Activated naive CD4-positive, alpha-beta T cell treated with anti-CD3 and anti-CD28 coated beads, Interleukin-2, amount 50 U/mL, for 24 hours (primary cell): ENCODE results near the gene AGTPBP1.

Source experiments
- H3K27ac Mint-ChIP-seq: one replicate; pipeline ENCODE4 v1.8.0; 2021; ENCODE audit warnings: mild to moderate bottlenecking, mixed read lengths
- H3K27me3 Mint-ChIP-seq: one replicate; pipeline ENCODE4 v1.8.0; 2021; ENCODE audit warnings: mixed read lengths
- H3K36me3 Mint-ChIP-seq: one replicate; pipeline ENCODE4 v1.8.0; 2021; ENCODE audit warnings: mixed read lengths
- H3K4me1 Mint-ChIP-seq: one replicate; pipeline ENCODE4 v1.8.0; 2021; ENCODE audit warnings: mixed read lengths
- H3K4me3 Mint-ChIP-seq: one replicate; pipeline ENCODE4 v1.8.0; 2021; ENCODE audit warnings: mild to moderate bottlenecking, mixed read lengths
- H3K9me3 Mint-ChIP-seq: one replicate; pipeline ENCODE4 v1.8.0; 2021; ENCODE audit warnings: mixed read lengths

Gene AGTPBP1

GRCh38 chr9:85688361-85688760, 53.4 kb downstream of the AGTPBP1 start:
- Mint-ChIP-seq H3K4me3 (no peak overlapping the region), H3K27ac (no peak overlapping the region), H3K4me1 (peaks cover 29% of the 10 kb centered on the region), H3K36me3 (peaks cover 40% of the 10 kb centered on the region), H3K9me3 (no peaks in the 10 kb centered on the region), H3K27me3 (no peaks in the 10 kb centered on the region)

- Mint-ChIP-seq H3K27ac (no peak overlapping the region), H3K9me3 (no peaks in the 10 kb centered on the region), H3K27me3 (no peaks in the 10 kb centered on the region), H3K36me3 (peaks cover 34% of the 10 kb centered on the region), H3K4me1 (peaks cover 29% of the 10 kb centered on the region), H3K4me3 (no peak overlapping the region)
Measured at GRCh38 chr9:85685081-85685480, 56.7 kb downstream of the AGTPBP1 start.

- H3K36me3 Mint-ChIP-seq = peaks cover 20% of the 10 kb centered on the region
Measured at GRCh38 chr9:85676790-85677189, 65.0 kb downstream of the AGTPBP1 start.

GRCh38 chr9:85667374-85667773, 74.4 kb downstream of the AGTPBP1 start:
- Mint-ChIP-seq H3K4me1 (no peaks in the 10 kb centered on the region), H3K36me3 (peaks cover 18% of the 10 kb centered on the region), H3K9me3 (no peaks in the 10 kb centered on the region), H3K27me3 (no peaks in the 10 kb centered on the region), H3K4me3 (no peak overlapping the region), H3K27ac (no peak overlapping the region)

More at GRCh38 chr9:85676790-85677189, 65.0 kb downstream of the AGTPBP1 start:
- Mint-ChIP-seq H3K4me1 (no peaks in the 10 kb centered on the region), H3K9me3 (no peaks in the 10 kb centered on the region), H3K27ac (no peak overlapping the region), H3K27me3 (no peaks in the 10 kb centered on the region), H3K4me3 (no peak overlapping the region)

- H3K9me3 Mint-ChIP-seq = no peaks in the 10 kb centered on the region
- no peak overlapping the region for H3K27ac Mint-ChIP-seq
- H3K4me3 Mint-ChIP-seq = no peak overlapping the region
- no peaks in the 10 kb centered on the region for H3K4me1 Mint-ChIP-seq
- H3K27me3 Mint-ChIP-seq = no peaks in the 10 kb centered on the region
- H3K36me3 Mint-ChIP-seq = peaks cover 16% of the 10 kb centered on the region
Measured at GRCh38 chr9:85666086-85666485, 75.7 kb downstream of the AGTPBP1 start.

- Mint-ChIP-seq H3K27me3 (no peaks in the 10 kb centered on the region), H3K4me3 (no peak overlapping the region), H3K27ac (no peak overlapping the region), H3K36me3 (peaks cover 11% of the 10 kb centered on the region), H3K4me1 (no peaks in the 10 kb centered on the region), H3K9me3 (no peaks in the 10 kb centered on the region)
Measured at GRCh38 chr9:85662573-85662972, 79.2 kb downstream of the AGTPBP1 start.

GRCh38 chr9:85658716-85659115, 83.0 kb downstream of the AGTPBP1 start:
- Mint-ChIP-seq H3K36me3 (peaks cover 6% of the 10 kb centered on the region), H3K4me1 (no peaks in the 10 kb centered on the region), H3K9me3 (no peaks in the 10 kb centered on the region), H3K27ac (no peak overlapping the region), H3K4me3 (no peak overlapping the region), H3K27me3 (no peaks in the 10 kb centered on the region)

GRCh38 chr9:85653153-85653552, 88.6 kb downstream of the AGTPBP1 start:
- Mint-ChIP-seq H3K36me3 (peaks cover 16% of the 10 kb centered on the region), H3K27ac (no peak overlapping the region), H3K4me3 (no peak overlapping the region), H3K4me1 (no peaks in the 10 kb centered on the region), H3K27me3 (no peaks in the 10 kb centered on the region), H3K9me3 (no peaks in the 10 kb centered on the region)

GRCh38 chr9:85647571-85647970, 94.2 kb downstream of the AGTPBP1 start:
- no peaks in the 10 kb centered on the region for H3K9me3 Mint-ChIP-seq
- H3K4me1 Mint-ChIP-seq = no peaks in the 10 kb centered on the region
- H3K4me3 Mint-ChIP-seq = no peak overlapping the region
- peaks cover 22% of the 10 kb centered on the region for H3K36me3 Mint-ChIP-seq
- H3K27me3 Mint-ChIP-seq = no peaks in the 10 kb centered on the region
- no peak overlapping the region for H3K27ac Mint-ChIP-seq

- Mint-ChIP-seq H3K4me3 (no peak overlapping the region), H3K27ac (no peak overlapping the region), H3K4me1 (no peaks in the 10 kb centered on the region), H3K27me3 (no peaks in the 10 kb centered on the region), H3K36me3 (peaks cover 25% of the 10 kb centered on the region), H3K9me3 (no peaks in the 10 kb centered on the region)
Measured at GRCh38 chr9:85645909-85646627, 95.7 kb downstream of the AGTPBP1 start.

- H3K4me1 Mint-ChIP-seq = no peaks in the 10 kb centered on the region
- H3K27ac Mint-ChIP-seq = no peak overlapping the region
- peaks cover 18% of the 10 kb centered on the region for H3K36me3 Mint-ChIP-seq
- no peaks in the 10 kb centered on the region for H3K27me3 Mint-ChIP-seq
- H3K4me3 Mint-ChIP-seq = no peak overlapping the region
- H3K9me3 Mint-ChIP-seq = no peaks in the 10 kb centered on the region
Measured at GRCh38 chr9:85640425-85640824, 101.3 kb downstream of the AGTPBP1 start.

- Mint-ChIP-seq H3K4me3 (no peak overlapping the region), H3K27me3 (no peaks in the 10 kb centered on the region), H3K9me3 (no peaks in the 10 kb centered on the region), H3K36me3 (peaks cover 12% of the 10 kb centered on the region), H3K4me1 (no peaks in the 10 kb centered on the region), H3K27ac (no peak overlapping the region)
Measured at GRCh38 chr9:85639675-85640186, 102.0 kb downstream of the AGTPBP1 start.

- H3K27ac Mint-ChIP-seq = no peak overlapping the region
- H3K4me1 Mint-ChIP-seq = no peaks in the 10 kb centered on the region
- H3K27me3 Mint-ChIP-seq = no peaks in the 10 kb centered on the region
- peaks cover 18% of the 10 kb centered on the region for H3K36me3 Mint-ChIP-seq
- H3K4me3 Mint-ChIP-seq = no peak overlapping the region
- H3K9me3 Mint-ChIP-seq = no peaks in the 10 kb centered on the region
Measured at GRCh38 chr9:85631809-85632208, 109.9 kb downstream of the AGTPBP1 start.

- H3K4me1 Mint-ChIP-seq = no peaks in the 10 kb centered on the region
- H3K27ac Mint-ChIP-seq = no peak overlapping the region
- no peaks in the 10 kb centered on the region for H3K27me3 Mint-ChIP-seq
- H3K9me3 Mint-ChIP-seq = no peaks in the 10 kb centered on the region
- peaks cover 15% of the 10 kb centered on the region for H3K36me3 Mint-ChIP-seq
- H3K4me3 Mint-ChIP-seq = no peak overlapping the region
Measured at GRCh38 chr9:85630676-85631075, 111.1 kb downstream of the AGTPBP1 start.

GRCh38 chr9:85617141-85617670, 124.5 kb downstream of the AGTPBP1 start:
- no peak overlapping the region for H3K4me3 Mint-ChIP-seq
- H3K27ac Mint-ChIP-seq = no peak overlapping the region
- H3K4me1 Mint-ChIP-seq = peaks cover 7% of the 10 kb centered on the region
- peaks cover 6% of the 10 kb centered on the region for H3K36me3 Mint-ChIP-seq
- H3K9me3 Mint-ChIP-seq = no peaks in the 10 kb centered on the region
- H3K27me3 Mint-ChIP-seq = no peaks in the 10 kb centered on the region

- H3K27ac Mint-ChIP-seq = peak overlapping the region; percentile 30
- H3K9me3 Mint-ChIP-seq = no peaks in the 10 kb centered on the region
- peaks cover 6% of the 10 kb centered on the region for H3K36me3 Mint-ChIP-seq
- no peaks in the 10 kb centered on the region for H3K27me3 Mint-ChIP-seq
- peaks cover under 1% of the 10 kb centered on the region for H3K4me1 Mint-ChIP-seq
- no peak overlapping the region for H3K4me3 Mint-ChIP-seq
Measured at GRCh38 chr9:85615792-85616191, 126.0 kb downstream of the AGTPBP1 start.
